Left lobe of liver (tissue), 2 donors: ENCODE measurements around the gene TBX1. TPM values are rescaled to one million over a fixed set of nuclear protein-coding genes. Genes with fewer than 3 reads are reported as not detected.
"Not testable (repeated sequence)": the region's sequence is repeated elsewhere in the genome, so short reads cannot be mapped to it uniquely, and the experiment has no call there.

ENCODE experiments used
- ATAC-seq: fragments of 200-7000 bp; cut with Tn5 transposase; one replicate; pipeline ENCODE4 v1.9.1; 2020; ENCODE audit warnings: mild to moderate bottlenecking, moderate library complexity
- DNase-seq: peaks from one replicate; pipeline ENCODE4 v3.0.0-alpha.2; 2020; ENCODE audit warnings: low spot score
- total RNA-seq: library from RNA; stranded (reverse); gene quantifications from one replicate; pipeline ENCODE4 v1.2.1, GENCODE V29; 2021
- donor health status: DM: no; HTN: no; CAD: no; lungs with moderate emphysema.
- donor health status: DM: no; HTN: yes; CAD: no.

The TBX1 gene
- total RNA-seq, 1 donor from 2014 or later = 0.40 TPM

GRCh38 chr22:19723232-19723982, 37.2 kb upstream of the TBX1 start, which contains the start of gene GP1BB:
GP1BB (plus strand) TSS chr22:19723539; CDS start chr22:19723570, 31 bp downstream.
- ATAC-seq = peak; percentile 82
- no peak for DNase-seq

- ATAC-seq (peak; percentile 37), DNase-seq (no peak)
Measured at GRCh38 chr22:19723983-19724827, 36.4 kb upstream of the TBX1 start.

- ATAC-seq = no peak
- DNase-seq = no peak
Measured at GRCh38 chr22:19724927-19725661, 35.5 kb upstream of the TBX1 start.

GRCh38 chr22:19726064-19726788, 34.4 kb upstream of the TBX1 start:
- ATAC-seq, DNase-seq: not testable (repeated sequence)

- no peak for DNase-seq
- ATAC-seq = no peak
Measured at GRCh38 chr22:19727310-19728150, 33.0 kb upstream of the TBX1 start.

- DNase-seq = no peak
Measured at GRCh38 chr22:19728271-19728670, 32.3 kb upstream of the TBX1 start.

GRCh38 chr22:19728836-19729235, 31.7 kb upstream of the TBX1 start:
- DNase-seq = no peak
- ATAC-seq = no peak

More at GRCh38 chr22:19728271-19728670, 32.3 kb upstream of the TBX1 start:
- no peak for ATAC-seq

GRCh38 chr22:19729507-19729906, 31.1 kb upstream of the TBX1 start:
- no peak for DNase-seq
- ATAC-seq = no peak

- no peak for DNase-seq
- no peak for ATAC-seq
Measured at GRCh38 chr22:19730198-19730597, 30.4 kb upstream of the TBX1 start.

- ATAC-seq (peak; percentile 95), DNase-seq (peak; percentile 80)
Measured at GRCh38 chr22:19730655-19731360, 29.8 kb upstream of the TBX1 start.

- DNase-seq (no peak), ATAC-seq (no peak)
Measured at GRCh38 chr22:19731361-19732135, 29.0 kb upstream of the TBX1 start.

GRCh38 chr22:19732403-19733113, 28.0 kb upstream of the TBX1 start:
- no peak for DNase-seq
- no peak for ATAC-seq

GRCh38 chr22:19733755-19734154, 26.8 kb upstream of the TBX1 start:
- no peak for ATAC-seq
- DNase-seq = no peak

- DNase-seq = no peak
- ATAC-seq = no peak
Measured at GRCh38 chr22:19734163-19734562, 26.4 kb upstream of the TBX1 start.

- DNase-seq = no peak
- ATAC-seq = no peak
Measured at GRCh38 chr22:19734837-19735382, 25.7 kb upstream of the TBX1 start.

- ATAC-seq (no peak), DNase-seq (no peak)
Measured at GRCh38 chr22:19735665-19736510, 24.7 kb upstream of the TBX1 start.
